Fibroblast of villous mesenchyme (primary cell): ENCODE results near the gene NADK2. TPM values are rescaled to one million over a fixed set of nuclear protein-coding genes. Genes with fewer than 3 reads are reported as not detected.

Source experiments
- DNase-seq: peaks from one replicate; pipeline ENCODE4 v3.0.0-alpha.2; 2010; ENCODE audit warnings: low read depth
- H3K4me3 ChIP-seq: 2 replicates; pipeline ENCODE4 v1.5.1; 2011; ENCODE audit warnings: low read depth, mild to moderate bottlenecking, low read length
- CTCF ChIP-seq: IDR thresholded peaks from 2 replicates; pipeline ENCODE4 v1.5.1; 2012; ENCODE audit warnings: low read depth, mild to moderate bottlenecking, low read length; ENCODE audit not compliant: insufficient read depth
- total RNA-seq: library from RNA; depleted of rRNA; stranded (reverse); fragments of >200 nt; gene quantifications from 2 replicates; pipeline ENCODE4 v1.2.3, GENCODE V29; 2012

Gene NADK2
- total RNA-seq, 1 donor: 36.3 TPM

- TF ChIP-seq CTCF: no peak
- DNase-seq: no peak
Observed at GRCh38 chr5:36267905-36268304, 26.2 kb upstream of the NADK2 start.

GRCh38 chr5:36264202-36264760 is 22.6 kb upstream of the NADK2 start:
- TF ChIP-seq CTCF: no peak
- no peak overlapping the region for H3K4me3 ChIP-seq
- no peak for DNase-seq

More at GRCh38 chr5:36267905-36268304, 26.2 kb upstream of the NADK2 start:
- H3K4me3 ChIP-seq: no peak overlapping the region

DNA sequence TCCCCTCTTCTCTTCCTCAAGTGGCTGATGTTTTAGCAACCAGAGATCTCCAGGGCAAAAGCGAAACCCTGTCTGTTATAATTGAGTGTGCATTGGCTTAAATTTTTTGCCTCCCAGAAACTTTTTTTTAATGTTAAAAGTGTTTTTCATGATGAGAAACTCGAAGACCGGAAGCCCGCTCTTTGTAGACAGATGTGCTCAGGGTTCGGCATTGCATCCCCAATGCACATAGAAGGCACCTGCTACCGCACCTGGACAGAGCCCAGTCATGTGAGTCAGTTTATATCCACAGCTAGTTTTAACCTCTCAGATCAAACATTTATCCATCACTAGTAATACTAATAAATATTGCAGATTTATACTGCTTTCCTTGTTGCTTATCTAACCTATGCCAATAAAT is 19.5 kb upstream of the NADK2 start:
- DNase-seq: no peak
- no peak overlapping the region for H3K4me3 ChIP-seq
- no peak for TF ChIP-seq CTCF

- DNase-seq: no peak
- no peak for TF ChIP-seq CTCF
- no peak overlapping the region for H3K4me3 ChIP-seq
Observed at GRCh38 chr5:36253575-36253974, 11.8 kb upstream of the NADK2 start.

GRCh38 chr5:36252722-36253365 is 11.1 kb upstream of the NADK2 start:
- DNase-seq: peak; percentile 71
- no peak overlapping the region for H3K4me3 ChIP-seq
- TF ChIP-seq CTCF: no peak

DNA sequence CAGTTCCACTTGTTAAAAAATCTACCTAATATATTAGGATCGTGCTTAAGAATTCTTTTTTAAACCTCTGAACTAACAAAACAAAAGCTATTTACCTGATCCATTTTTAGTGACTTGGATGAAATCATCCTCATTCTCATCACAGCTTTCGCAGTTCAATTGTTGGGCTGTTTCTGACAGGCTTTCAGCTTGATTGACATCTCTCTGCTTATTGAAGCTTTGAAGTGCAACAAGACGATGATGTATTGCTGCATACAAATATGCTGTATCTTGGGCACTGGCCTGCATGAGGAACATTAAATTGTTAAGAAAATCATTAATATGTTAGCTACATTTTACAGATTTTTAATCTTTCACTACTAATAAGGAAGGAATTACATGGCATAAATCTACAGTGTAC is 9.5 kb upstream of the NADK2 start:
- DNase-seq: no peak
- no peak overlapping the region for H3K4me3 ChIP-seq
- TF ChIP-seq CTCF: no peak

- no peak for DNase-seq
- H3K4me3 ChIP-seq: no peak overlapping the region
- no peak for TF ChIP-seq CTCF
Observed at GRCh38 chr5:36250427-36250826, 8.7 kb upstream of the NADK2 start.
